Measurements from ENCODE around the gene FCN3. TPM values are rescaled to one million over a fixed set of nuclear protein-coding genes. Genes with fewer than 3 reads are reported as not detected.

The FCN3 gene
- polyA plus RNA-seq, 2 of the 4 experiments (the other 2 are of a cell fraction), result not detected

GRCh38 chr1:27350663-27351540 is 23.7 kb downstream of the FCN3 start:
- Histone ChIP-seq H3K27ac (no peak overlapping the region), H3K4me2 (no peak overlapping the region), H3K4me3 (no peak overlapping the region), H3K9me3 (no peaks in the 10 kb centered on the region), H3K4me1 (peaks cover 14% of the 10 kb centered on the region; the same call in 1 of the 3 replicates)
- DNase-seq (ENCODE audit: low read depth in 1 of 2, low spot score in 1 of 2) (no peak), ATAC-seq (no peak), FAIRE-seq (no peak)
- ChIA-PET CTCF (interaction anchor here (1.0 to 12.1 kb wide), 6 partner anchors 7 to 56 kb away, joined by 3 to 134 read pairs (median 6); partner anchors contain the start of genes MAP3K6 and SYTL1), POLR2A (interaction anchor here (2.0 kb wide), 1 partner anchor 15 kb away, joined by 11 read pairs; the partner anchor contains the start of gene MAP3K6)
- 90% methylated on average over 41 of the region's 62 CpGs for WGBS (ENCODE audit: missing lambda C conversion rate)
- TF ChIP-seq, protein P1, sequence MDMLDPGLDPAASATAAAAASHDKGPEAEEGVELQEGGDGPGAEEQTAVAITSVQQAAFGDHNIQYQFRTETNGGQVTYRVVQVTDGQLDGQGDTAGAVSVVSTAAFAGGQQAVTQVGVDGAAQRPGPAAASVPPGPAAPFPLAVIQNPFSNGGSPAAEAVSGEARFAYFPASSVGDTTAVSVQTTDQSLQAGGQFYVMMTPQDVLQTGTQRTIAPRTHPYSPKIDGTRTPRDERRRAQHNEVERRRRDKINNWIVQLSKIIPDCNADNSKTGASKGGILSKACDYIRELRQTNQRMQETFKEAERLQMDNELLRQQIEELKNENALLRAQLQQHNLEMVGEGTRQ (IDR thresholded peaks at IDR 0.05), result no peak
- TF ChIP-seq POLR2A (IDR thresholded peaks at IDR 0.05; ENCODE audit: low read length) (no peak), FOSL2 (IDR thresholded peaks at IDR 0.05) (no peak), FOSL2 (CRISPR knock-in tag; IDR thresholded peaks at IDR 0.05) (no peak), ZC3H11A (IDR thresholded peaks at IDR 0.05) (no peak), EP300 (IDR thresholded peaks at IDR 0.05) (no peak), BCL3 (IDR thresholded peaks at IDR 0.05) (no peak), ATOH8 (CRISPR knock-in tag; IDR thresholded peaks at IDR 0.05; ENCODE audit: low read depth) (no peak), NR3C1 (IDR thresholded peaks at IDR 0.05) (no peak), NPAS2 (CRISPR knock-in tag; IDR thresholded peaks at IDR 0.05; ENCODE audit: borderline replicate concordance) (no peak), SREBF2 (IDR thresholded peaks at IDR 0.05) (no peak), SMC3 (IDR thresholded peaks at IDR 0.05) (no peak), ZSCAN20 (CRISPR knock-in tag; IDR thresholded peaks at IDR 0.05) (no peak), JUN (IDR thresholded peaks at IDR 0.05) (no peak), CHD2 (IDR thresholded peaks at IDR 0.05; ENCODE audit: low read length, partially characterized antibody) (no peak), CHD4 (IDR thresholded peaks at IDR 0.05; ENCODE audit: borderline replicate concordance) (no peak), MAZ (IDR thresholded peaks at IDR 0.05; ENCODE audit: borderline replicate concordance, low read depth, low read length) (no peak), CEBPB (IDR thresholded peaks at IDR 0.05) (no peak), MAFK (IDR thresholded peaks at IDR 0.05; ENCODE audit: partially characterized antibody) (no peak)
- TF ChIP-seq, protein P2, sequence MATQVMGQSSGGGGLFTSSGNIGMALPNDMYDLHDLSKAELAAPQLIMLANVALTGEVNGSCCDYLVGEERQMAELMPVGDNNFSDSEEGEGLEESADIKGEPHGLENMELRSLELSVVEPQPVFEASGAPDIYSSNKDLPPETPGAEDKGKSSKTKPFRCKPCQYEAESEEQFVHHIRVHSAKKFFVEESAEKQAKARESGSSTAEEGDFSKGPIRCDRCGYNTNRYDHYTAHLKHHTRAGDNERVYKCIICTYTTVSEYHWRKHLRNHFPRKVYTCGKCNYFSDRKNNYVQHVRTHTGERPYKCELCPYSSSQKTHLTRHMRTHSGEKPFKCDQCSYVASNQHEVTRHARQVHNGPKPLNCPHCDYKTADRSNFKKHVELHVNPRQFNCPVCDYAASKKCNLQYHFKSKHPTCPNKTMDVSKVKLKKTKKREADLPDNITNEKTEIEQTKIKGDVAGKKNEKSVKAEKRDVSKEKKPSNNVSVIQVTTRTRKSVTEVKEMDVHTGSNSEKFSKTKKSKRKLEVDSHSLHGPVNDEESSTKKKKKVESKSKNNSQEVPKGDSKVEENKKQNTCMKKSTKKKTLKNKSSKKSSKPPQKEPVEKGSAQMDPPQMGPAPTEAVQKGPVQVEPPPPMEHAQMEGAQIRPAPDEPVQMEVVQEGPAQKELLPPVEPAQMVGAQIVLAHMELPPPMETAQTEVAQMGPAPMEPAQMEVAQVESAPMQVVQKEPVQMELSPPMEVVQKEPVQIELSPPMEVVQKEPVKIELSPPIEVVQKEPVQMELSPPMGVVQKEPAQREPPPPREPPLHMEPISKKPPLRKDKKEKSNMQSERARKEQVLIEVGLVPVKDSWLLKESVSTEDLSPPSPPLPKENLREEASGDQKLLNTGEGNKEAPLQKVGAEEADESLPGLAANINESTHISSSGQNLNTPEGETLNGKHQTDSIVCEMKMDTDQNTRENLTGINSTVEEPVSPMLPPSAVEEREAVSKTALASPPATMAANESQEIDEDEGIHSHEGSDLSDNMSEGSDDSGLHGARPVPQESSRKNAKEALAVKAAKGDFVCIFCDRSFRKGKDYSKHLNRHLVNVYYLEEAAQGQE (IDR thresholded peaks at IDR 0.05), result no peak
- TF ChIP-seq, protein P3, sequence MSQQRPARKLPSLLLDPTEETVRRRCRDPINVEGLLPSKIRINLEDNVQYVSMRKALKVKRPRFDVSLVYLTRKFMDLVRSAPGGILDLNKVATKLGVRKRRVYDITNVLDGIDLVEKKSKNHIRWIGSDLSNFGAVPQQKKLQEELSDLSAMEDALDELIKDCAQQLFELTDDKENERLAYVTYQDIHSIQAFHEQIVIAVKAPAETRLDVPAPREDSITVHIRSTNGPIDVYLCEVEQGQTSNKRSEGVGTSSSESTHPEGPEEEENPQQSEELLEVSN (IDR thresholded peaks at IDR 0.05; ENCODE audit: borderline replicate concordance, low read depth), result no peak

All from A549 (cell line).